Suprapubic skin (tissue), 4 donors: ENCODE measurements around the gene CDK5.

Experiments
- POLR2A ChIP-seq, 2 donors: fragments of 450-650 bp; IDR thresholded peaks; one replicate each; pipeline ENCODE4 v1.6.1; 2017; ENCODE audit warnings: antibody characterized with exemption in 2 of 2, mild to moderate bottlenecking in 2 of 2, moderate library complexity in 2 of 2
- POLR2AphosphoS5 ChIP-seq, 3 donors: sonication (generic); formaldehyde crosslinking; IDR thresholded peaks; one replicate each; pipeline ENCODE4 v1.6.1; 2017; ENCODE audit warnings: antibody characterized with exemption in 3 of 3
- TF ChIP-seq, protein P1 (sequence below), 2 donors: fragments of 200-600 bp in 1 of 2; fragments of 450-650 bp in 1 of 2; sonication (generic) in 1 of 2; IDR thresholded peaks; one replicate each; pipeline ENCODE4 v1.5.1; 2016 to 2019; ENCODE audit warnings: antibody characterized with exemption in 2 of 2, mild to moderate bottlenecking in 1 of 2, moderate library complexity in 1 of 2

DNA sequence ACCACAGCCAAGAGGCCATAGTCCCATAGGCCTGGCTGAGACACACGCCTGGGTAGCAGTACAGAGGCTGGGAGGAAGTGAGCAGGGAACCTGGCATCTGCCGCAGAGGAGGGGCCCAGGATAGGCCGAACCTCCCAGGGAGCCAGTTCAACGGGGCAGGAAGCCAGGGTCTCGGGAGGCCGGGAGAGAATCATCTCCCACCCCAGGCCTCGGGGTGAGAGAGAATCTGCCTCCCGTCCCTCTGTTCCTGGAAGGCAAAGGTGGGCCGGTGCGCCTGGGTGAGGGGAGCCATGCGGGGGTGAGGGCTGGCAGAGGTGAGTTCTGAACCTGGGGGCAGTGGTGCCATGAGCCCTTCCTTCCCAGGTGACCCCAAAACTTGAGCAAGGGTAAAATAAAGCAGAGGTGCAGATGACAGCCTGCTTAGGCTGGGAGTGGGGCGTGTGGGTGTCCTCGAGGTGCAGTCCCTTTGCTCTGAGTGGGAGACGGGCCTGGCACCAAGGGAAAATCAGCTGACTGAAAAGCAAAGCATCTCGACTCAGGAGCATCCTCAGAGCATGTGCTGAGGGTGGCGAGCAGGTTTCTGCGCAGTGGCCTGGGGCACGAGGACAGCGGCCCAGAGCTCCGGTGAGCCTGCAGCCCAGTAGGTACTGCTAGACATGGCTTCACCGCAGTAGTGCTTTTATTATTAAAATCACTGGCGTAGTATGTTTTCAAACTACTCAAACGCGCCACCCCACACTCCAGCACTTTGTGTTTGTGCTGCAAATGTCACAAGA lies 44.1 kb upstream of the CDK5 start:
- TF ChIP-seq, protein P1, sequence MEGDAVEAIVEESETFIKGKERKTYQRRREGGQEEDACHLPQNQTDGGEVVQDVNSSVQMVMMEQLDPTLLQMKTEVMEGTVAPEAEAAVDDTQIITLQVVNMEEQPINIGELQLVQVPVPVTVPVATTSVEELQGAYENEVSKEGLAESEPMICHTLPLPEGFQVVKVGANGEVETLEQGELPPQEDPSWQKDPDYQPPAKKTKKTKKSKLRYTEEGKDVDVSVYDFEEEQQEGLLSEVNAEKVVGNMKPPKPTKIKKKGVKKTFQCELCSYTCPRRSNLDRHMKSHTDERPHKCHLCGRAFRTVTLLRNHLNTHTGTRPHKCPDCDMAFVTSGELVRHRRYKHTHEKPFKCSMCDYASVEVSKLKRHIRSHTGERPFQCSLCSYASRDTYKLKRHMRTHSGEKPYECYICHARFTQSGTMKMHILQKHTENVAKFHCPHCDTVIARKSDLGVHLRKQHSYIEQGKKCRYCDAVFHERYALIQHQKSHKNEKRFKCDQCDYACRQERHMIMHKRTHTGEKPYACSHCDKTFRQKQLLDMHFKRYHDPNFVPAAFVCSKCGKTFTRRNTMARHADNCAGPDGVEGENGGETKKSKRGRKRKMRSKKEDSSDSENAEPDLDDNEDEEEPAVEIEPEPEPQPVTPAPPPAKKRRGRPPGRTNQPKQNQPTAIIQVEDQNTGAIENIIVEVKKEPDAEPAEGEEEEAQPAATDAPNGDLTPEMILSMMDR (IDR thresholded peaks at IDR 0.05), result no peak
- no peak for TF ChIP-seq POLR2AphosphoS5 (IDR thresholded peaks at IDR 0.05)
- TF ChIP-seq POLR2A (IDR thresholded peaks at IDR 0.05), result no peak
